ENCODE measurements around the gene NDUFAF2.
"Not testable (repeated sequence)": the region's sequence is repeated elsewhere in the genome, so short reads cannot be mapped to it uniquely, and the experiment has no call there.

The NDUFAF2 gene

GRCh38 chr5:61183538-61183937 is 238.5 kb downstream of the NDUFAF2 start:
- no peak for DNase-seq

GRCh38 chr5:61184708-61185107 is 239.7 kb downstream of the NDUFAF2 start:
- DNase-seq: no peak

GRCh38 chr5:61186634-61187033 is 241.6 kb downstream of the NDUFAF2 start:
- DNase-seq: no peak

- DNase-seq: not testable (repeated sequence)
Observed at GRCh38 chr5:61187352-61187751, 242.3 kb downstream of the NDUFAF2 start.

GRCh38 chr5:61187826-61188225 is 242.8 kb downstream of the NDUFAF2 start:
- DNase-seq: not testable (repeated sequence)

GRCh38 chr5:61198606-61199005 is 253.6 kb downstream of the NDUFAF2 start:
- DNase-seq: no peak

GRCh38 chr5:61200582-61201155 is 255.7 kb downstream of the NDUFAF2 start:
- no peak for DNase-seq

GRCh38 chr5:61202213-61202612 is 257.2 kb downstream of the NDUFAF2 start:
- DNase-seq: no peak
